Measurements from ENCODE around the gene AQR. TPM values are rescaled to one million over a fixed set of nuclear protein-coding genes. Genes with fewer than 3 reads are reported as not detected.

The AQR gene
- total and polyA plus RNA-seq, 2 of the 13 experiments (the other 11 are each of a cell fraction or from before 2014, with no cell fraction given): 18.7 to 31.3 TPM

DNA sequence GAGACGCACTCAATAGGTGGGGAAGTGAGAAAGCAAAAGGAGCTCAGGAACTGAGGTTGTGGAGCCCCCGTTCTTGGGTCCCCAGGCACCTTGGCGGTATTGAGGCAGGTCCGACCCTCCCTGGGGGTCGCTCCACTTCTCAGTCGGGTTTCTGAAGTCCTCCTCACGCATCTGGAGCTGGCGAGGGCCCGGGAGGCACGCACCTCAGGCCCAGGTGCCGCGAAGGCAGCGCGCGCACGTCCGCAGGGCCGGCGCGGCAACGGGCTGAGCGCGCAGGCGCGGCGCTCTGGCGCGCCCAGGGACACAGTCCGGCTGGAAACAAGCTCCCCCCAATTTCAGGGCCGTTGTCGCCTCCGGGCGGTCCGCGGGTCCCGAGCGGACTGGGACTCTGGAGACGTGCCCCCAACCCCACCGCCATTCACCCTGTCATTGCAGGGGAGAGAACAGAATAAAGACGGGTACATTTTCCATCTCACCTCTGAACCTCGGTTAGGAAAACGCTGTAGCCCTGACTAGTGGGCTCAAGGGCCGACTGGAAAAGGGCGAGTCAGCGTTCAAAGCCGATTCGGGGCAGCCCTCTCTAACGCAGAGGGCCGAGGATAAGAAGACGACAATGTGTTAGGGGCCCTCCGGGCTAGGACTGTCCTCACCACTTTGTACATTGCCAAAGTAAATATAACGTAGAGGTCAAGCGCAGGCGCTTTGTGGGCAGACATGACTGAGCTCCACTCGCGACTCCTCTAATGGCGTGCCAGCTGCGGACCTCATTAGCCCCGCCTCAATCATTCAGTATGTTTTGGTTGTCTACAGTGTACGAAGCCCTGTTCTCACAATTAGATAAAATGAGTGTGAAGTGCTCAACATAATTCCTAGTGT, 18.7 kb upstream of the AQR start, which contains the start of gene ZNF770 (continued):
- no peak for TF ChIP-seq NFATC3 (CRISPR knock-in tag; IDR thresholded peaks at IDR 0.05)
- TF ChIP-seq SNAI1 (CRISPR knock-in tag; IDR thresholded peaks at IDR 0.05; ENCODE audit: borderline replicate concordance): no peak
- TF ChIP-seq PRMT3 (CRISPR knock-in tag; IDR thresholded peaks at IDR 0.05; ENCODE audit: borderline replicate concordance, low read depth): no peak
- peak; percentile 78; the same call in 1 of the 2 replicates for TF ChIP-seq ZNF12 (CRISPR knock-in tag; IDR thresholded peaks at IDR 0.05)
- peak; percentile 74; the same call in 1 of the 2 replicates for TF ChIP-seq ZIK1 (CRISPR knock-in tag; IDR thresholded peaks at IDR 0.05; ENCODE audit: borderline replicate concordance, low read depth)
- peak; percentile 93 for TF ChIP-seq HDAC1 (CRISPR knock-in tag; IDR thresholded peaks at IDR 0.05)
- peak; percentile 93 for TF ChIP-seq PHF20 (CRISPR knock-in tag; IDR thresholded peaks at IDR 0.05)
- peak; percentile 56 for TF ChIP-seq SRSF1 (optimal IDR thresholded peaks at IDR 0.05; ENCODE audit: low read depth, low read length)
- peak; percentile 91 for TF ChIP-seq HOXD1 (CRISPR knock-in tag; IDR thresholded peaks at IDR 0.05)
- TF ChIP-seq, protein P1, sequence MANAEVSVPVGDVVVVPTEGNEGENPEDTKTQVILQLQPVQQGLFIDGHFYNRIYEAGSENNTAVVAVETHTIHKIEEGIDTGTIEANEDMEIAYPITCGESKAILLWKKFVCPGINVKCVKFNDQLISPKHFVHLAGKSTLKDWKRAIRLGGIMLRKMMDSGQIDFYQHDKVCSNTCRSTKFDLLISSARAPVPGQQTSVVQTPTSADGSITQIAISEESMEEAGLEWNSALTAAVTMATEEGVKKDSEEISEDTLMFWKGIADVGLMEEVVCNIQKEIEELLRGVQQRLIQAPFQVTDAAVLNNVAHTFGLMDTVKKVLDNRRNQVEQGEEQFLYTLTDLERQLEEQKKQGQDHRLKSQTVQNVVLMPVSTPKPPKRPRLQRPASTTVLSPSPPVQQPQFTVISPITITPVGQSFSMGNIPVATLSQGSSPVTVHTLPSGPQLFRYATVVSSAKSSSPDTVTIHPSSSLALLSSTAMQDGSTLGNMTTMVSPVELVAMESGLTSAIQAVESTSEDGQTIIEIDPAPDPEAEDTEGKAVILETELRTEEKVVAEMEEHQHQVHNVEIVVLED (CRISPR knock-in tag; IDR thresholded peaks at IDR 0.05; ENCODE audit: borderline replicate concordance): peak; percentile 80
- no peak for TF ChIP-seq SOX6 (IDR thresholded peaks at IDR 0.05)
- TF ChIP-seq SOX6 (CRISPR knock-in tag; IDR thresholded peaks at IDR 0.05): peak; percentile 45
- no peak for TF ChIP-seq HDAC6 (IDR thresholded peaks at IDR 0.05; ENCODE audit: low read depth, low read length)
- TF ChIP-seq SNRNP70 (IDR thresholded peaks at IDR 0.05; ENCODE audit: low read depth, low read length): no peak
- peak; percentile 94 for TF ChIP-seq IRF2 (CRISPR knock-in tag; IDR thresholded peaks at IDR 0.05)
- TF ChIP-seq, protein P2, sequence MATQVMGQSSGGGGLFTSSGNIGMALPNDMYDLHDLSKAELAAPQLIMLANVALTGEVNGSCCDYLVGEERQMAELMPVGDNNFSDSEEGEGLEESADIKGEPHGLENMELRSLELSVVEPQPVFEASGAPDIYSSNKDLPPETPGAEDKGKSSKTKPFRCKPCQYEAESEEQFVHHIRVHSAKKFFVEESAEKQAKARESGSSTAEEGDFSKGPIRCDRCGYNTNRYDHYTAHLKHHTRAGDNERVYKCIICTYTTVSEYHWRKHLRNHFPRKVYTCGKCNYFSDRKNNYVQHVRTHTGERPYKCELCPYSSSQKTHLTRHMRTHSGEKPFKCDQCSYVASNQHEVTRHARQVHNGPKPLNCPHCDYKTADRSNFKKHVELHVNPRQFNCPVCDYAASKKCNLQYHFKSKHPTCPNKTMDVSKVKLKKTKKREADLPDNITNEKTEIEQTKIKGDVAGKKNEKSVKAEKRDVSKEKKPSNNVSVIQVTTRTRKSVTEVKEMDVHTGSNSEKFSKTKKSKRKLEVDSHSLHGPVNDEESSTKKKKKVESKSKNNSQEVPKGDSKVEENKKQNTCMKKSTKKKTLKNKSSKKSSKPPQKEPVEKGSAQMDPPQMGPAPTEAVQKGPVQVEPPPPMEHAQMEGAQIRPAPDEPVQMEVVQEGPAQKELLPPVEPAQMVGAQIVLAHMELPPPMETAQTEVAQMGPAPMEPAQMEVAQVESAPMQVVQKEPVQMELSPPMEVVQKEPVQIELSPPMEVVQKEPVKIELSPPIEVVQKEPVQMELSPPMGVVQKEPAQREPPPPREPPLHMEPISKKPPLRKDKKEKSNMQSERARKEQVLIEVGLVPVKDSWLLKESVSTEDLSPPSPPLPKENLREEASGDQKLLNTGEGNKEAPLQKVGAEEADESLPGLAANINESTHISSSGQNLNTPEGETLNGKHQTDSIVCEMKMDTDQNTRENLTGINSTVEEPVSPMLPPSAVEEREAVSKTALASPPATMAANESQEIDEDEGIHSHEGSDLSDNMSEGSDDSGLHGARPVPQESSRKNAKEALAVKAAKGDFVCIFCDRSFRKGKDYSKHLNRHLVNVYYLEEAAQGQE (IDR thresholded peaks at IDR 0.05; ENCODE audit: borderline replicate concordance in 1 of 2, low read depth in 1 of 2, low read length in 2 of 2): peak in 1 of 2 experiments; percentile 66; a peak in 2 of 4 replicates
- TF ChIP-seq, protein P3, sequence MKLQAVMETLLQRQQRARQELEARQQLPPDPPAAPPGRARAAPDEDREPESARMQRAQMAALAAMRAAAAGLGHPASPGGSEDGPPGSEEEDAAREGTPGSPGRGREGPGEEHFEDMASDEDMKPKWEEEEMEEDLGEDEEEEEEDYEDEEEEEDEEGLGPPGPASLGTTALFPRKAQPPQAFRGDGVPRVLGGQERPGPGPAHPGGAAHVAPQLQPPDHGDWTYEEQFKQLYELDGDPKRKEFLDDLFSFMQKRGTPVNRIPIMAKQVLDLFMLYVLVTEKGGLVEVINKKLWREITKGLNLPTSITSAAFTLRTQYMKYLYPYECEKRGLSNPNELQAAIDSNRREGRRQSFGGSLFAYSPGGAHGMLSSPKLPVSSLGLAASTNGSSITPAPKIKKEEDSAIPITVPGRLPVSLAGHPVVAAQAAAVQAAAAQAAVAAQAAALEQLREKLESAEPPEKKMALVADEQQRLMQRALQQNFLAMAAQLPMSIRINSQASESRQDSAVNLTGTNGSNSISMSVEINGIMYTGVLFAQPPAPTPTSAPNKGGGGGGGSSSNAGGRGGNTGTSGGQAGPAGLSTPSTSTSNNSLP (IDR thresholded peaks at IDR 0.05; ENCODE audit: low read depth, low read length): 0 out of 2 replicates have a peak, but pooled peaks have one; percentile 24
- peak; percentile 58 for TF ChIP-seq YEATS2 (CRISPR knock-in tag; IDR thresholded peaks at IDR 0.05; ENCODE audit: borderline replicate concordance)
- TF ChIP-seq TSC22D2 (CRISPR knock-in tag; IDR thresholded peaks at IDR 0.05; ENCODE audit: borderline replicate concordance): peak; percentile 94
- TF ChIP-seq, protein P4, sequence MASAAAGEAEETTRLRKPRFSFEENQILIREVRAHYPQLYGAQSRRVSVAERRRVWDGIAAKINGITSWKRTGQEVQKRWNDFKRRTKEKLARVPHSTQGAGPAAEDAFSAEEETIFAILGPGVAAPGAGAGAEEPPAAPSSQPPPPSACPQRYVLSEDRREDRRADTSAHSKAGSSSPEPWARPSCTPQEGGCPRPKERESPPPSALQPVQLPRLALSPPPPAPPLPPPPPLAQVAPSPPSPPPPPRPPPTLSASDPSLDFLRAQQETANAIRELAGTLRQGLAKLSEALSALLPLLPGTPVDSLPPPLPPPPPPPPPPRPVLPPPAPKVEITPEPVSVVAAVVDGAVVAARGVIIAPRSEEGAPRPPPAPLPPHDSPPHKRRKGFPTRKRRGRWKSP (CRISPR knock-in tag; IDR thresholded peaks at IDR 0.05): no peak
- TF ChIP-seq ZNF790 (CRISPR knock-in tag; IDR thresholded peaks at IDR 0.05; ENCODE audit: borderline replicate concordance): 0 out of 2 replicates have a peak, but pooled peaks have one; percentile 52
